Ishikawa (cell line): ENCODE data around the gene PCDHGA8.

ENCODE experiments used
- CEBPB ChIP-seq: IDR thresholded peaks from 2 replicates; pipeline ENCODE4 v1.6.1; 2012
- EGR1 ChIP-seq: IDR thresholded peaks from 2 replicates; pipeline ENCODE4 v1.6.1; 2012
- EP300 ChIP-seq: IDR thresholded peaks from 2 replicates; pipeline ENCODE4 v1.6.1; 2012; ENCODE audit warnings: borderline replicate concordance
- NFIC ChIP-seq: IDR thresholded peaks from 2 replicates; pipeline ENCODE4 v1.6.1; 2012
- RAD21 ChIP-seq: IDR thresholded peaks from 2 replicates; pipeline ENCODE4 v1.6.1; 2012; ENCODE audit warnings: low read depth
- TCF12 ChIP-seq: IDR thresholded peaks from 2 replicates; pipeline ENCODE4 v1.6.1; 2012; ENCODE audit warnings: low read depth
- TEAD4 ChIP-seq: IDR thresholded peaks from 2 replicates; pipeline ENCODE4 v1.6.1; 2012
- YY1 ChIP-seq: IDR thresholded peaks from 2 replicates; pipeline ENCODE4 v1.6.1; 2012; ENCODE audit warnings: low read depth
- TF ChIP-seq, protein P1 (sequence below): IDR thresholded peaks from 2 replicates; pipeline ENCODE4 v1.6.1; 2012
- TF ChIP-seq, protein P2 (sequence below): IDR thresholded peaks from 2 replicates; pipeline ENCODE4 v1.6.1; 2012; ENCODE audit warnings: low read depth, mild to moderate bottlenecking
- TF ChIP-seq, protein P3 (sequence below): IDR thresholded peaks from 2 replicates; pipeline ENCODE4 v1.6.1; 2012

DNA sequence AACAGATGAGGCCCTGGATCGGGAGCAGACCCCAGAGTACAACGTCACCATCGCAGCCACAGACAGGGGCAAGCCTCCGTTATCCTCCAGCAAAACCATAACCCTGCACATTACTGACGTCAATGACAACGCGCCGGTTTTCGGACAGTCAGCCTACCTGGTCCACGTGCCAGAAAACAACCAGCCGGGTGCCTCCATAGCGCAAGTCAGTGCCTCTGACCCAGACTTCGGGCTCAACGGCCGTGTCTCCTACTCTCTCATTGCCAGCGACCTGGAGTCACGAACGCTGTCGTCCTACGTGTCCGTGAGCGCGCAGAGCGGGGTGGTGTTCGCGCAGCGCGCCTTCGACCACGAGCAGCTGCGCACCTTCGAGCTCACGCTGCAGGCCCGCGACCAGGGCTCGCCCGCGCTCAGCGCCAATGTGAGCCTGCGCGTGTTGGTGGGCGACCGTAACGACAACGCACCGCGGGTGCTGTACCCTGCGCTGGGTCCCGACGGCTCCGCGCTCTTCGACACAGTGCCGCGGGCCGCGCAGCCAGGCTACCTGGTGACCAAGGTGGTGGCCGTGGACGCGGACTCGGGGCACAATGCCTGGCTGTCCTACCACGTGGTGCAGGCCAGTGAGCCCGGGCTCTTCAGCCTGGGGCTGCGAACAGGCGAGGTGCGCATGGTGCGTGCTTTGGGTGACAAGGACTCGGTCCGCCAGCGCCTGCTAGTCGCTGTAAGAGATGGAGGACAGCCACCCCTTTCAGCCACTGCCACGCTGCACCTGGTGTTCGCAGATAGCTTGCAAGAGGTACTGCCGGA is 26.8 kb downstream of the PCDHGA8 start:
- TF ChIP-seq CEBPB (no peak), EP300 (no peak), NFIC (no peak), EGR1 (no peak), YY1 (no peak), TEAD4 (no peak), TCF12 (no peak), RAD21 (no peak)
- TF ChIP-seq, protein P1, sequence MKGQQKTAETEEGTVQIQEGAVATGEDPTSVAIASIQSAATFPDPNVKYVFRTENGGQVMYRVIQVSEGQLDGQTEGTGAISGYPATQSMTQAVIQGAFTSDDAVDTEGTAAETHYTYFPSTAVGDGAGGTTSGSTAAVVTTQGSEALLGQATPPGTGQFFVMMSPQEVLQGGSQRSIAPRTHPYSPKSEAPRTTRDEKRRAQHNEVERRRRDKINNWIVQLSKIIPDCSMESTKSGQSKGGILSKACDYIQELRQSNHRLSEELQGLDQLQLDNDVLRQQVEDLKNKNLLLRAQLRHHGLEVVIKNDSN: no peak
- TF ChIP-seq, protein P2, sequence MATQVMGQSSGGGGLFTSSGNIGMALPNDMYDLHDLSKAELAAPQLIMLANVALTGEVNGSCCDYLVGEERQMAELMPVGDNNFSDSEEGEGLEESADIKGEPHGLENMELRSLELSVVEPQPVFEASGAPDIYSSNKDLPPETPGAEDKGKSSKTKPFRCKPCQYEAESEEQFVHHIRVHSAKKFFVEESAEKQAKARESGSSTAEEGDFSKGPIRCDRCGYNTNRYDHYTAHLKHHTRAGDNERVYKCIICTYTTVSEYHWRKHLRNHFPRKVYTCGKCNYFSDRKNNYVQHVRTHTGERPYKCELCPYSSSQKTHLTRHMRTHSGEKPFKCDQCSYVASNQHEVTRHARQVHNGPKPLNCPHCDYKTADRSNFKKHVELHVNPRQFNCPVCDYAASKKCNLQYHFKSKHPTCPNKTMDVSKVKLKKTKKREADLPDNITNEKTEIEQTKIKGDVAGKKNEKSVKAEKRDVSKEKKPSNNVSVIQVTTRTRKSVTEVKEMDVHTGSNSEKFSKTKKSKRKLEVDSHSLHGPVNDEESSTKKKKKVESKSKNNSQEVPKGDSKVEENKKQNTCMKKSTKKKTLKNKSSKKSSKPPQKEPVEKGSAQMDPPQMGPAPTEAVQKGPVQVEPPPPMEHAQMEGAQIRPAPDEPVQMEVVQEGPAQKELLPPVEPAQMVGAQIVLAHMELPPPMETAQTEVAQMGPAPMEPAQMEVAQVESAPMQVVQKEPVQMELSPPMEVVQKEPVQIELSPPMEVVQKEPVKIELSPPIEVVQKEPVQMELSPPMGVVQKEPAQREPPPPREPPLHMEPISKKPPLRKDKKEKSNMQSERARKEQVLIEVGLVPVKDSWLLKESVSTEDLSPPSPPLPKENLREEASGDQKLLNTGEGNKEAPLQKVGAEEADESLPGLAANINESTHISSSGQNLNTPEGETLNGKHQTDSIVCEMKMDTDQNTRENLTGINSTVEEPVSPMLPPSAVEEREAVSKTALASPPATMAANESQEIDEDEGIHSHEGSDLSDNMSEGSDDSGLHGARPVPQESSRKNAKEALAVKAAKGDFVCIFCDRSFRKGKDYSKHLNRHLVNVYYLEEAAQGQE: no peak
- TF ChIP-seq, protein P3, sequence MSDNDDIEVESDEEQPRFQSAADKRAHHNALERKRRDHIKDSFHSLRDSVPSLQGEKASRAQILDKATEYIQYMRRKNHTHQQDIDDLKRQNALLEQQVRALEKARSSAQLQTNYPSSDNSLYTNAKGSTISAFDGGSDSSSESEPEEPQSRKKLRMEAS: no peak
